Activated CD8-positive, alpha-beta memory T cell treated with anti-CD3 and anti-CD28 coated beads for 48 hours (primary cell): ENCODE results near the gene SDE2.
"Not testable (repeated sequence)": the region's sequence is repeated elsewhere in the genome, so short reads cannot be mapped to it uniquely, and the experiment has no call there.

Experiments
- DNase-seq, 3 experiments: peaks; one replicate each; pipeline ENCODE4 v3.0.0-alpha.2; 2020; ENCODE audit warnings: low read depth in 2 of 3, low spot score in 2 of 3

The SDE2 gene

DNA sequence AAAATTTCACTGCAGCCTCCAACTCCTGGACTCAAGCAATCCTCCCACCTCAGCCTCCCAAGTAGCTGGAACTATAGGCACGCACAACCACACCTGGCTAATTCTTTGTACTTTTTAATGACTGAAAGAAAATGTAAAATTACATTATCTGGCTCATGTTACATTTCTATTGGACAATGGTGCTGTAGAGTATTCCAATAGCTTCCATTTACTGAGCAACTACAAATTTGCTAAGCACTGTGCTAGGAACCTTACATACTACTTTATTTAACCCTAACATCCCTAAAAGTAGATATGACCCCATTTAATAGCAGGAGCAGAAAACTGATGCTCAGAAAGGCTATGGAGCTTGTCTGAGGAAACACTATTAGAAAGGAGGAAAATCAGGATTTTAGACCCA lies 19.7 kb downstream of the SDE2 start:
- DNase-seq, result no peak

DNA sequence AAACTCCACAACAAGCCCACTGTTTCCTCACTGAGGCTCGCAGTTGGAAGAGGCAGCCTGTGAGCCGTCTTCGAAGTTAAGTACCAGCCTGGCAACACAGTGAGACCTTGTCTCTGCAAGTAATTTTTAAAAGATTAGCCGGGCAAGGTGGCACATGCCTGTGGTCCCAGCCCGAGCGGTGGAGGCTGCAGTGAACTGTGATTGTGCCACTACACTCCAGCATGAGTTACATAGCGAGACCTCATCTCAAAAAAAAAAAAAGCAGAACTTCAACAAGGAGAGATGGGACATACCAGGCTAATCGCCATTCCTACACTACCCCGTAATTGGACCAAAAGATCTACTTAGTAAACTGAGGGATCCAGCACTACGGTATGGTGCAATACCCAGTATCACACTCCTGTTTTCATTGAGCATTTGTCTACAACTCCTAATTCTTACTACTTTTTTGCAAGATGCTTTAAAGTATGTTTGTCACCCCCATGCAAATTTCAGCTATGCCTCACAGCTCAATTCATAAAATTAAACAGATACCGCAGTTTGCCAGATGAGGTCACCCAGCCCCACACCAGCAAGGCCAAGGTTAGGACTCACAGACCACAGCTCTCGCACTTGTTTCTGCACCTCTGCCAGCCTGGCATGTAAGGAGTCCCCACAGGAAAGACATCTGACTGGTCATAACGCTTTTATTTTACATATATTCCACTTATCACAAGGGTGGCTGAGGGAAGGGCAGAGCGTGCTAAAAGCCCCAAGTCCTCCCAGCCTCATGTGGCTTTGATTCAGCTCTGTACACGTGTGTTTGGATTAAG lies 21.0 kb downstream of the SDE2 start:
- no peak for DNase-seq

DNA sequence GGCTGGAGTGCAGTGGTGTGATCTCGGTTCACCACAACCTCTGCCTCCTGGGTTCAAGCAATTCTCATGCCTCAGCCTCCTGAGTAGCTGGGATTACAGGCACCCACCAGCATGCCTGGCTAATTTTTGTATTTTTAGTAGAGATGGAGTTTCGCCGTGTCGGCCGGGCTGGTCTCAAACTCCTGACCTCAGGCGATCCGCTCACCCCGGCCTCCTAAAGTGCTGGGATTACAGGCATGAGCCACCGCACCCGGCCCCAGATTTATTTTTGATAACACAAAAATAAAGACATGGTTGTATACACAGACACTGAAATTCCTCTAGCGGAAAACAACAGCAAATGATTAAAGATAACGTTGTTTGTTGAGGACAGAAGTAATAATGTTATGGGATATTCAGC lies 24.0 kb downstream of the SDE2 start:
- DNase-seq, result not testable (repeated sequence)

DNA sequence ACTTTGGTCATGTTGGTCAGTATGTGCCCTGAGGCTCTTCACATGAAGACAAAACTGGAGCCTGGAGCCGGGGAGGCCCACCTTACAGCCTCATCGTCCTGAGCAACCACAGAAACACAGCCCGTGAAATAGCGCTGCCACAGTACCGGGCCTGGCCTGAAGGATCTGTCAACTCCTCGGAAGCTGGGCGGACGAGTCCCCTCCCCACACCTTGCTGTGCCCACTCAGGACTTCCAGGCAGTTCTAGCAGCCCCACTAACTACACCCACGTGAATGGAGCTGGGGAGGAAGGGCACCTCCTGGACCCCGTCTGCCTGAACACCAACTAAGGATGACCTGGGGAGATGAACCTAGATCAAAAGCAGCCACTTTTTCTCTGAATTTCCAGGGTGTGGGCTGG lies 24.7 kb downstream of the SDE2 start:
- DNase-seq, result no peak

DNA sequence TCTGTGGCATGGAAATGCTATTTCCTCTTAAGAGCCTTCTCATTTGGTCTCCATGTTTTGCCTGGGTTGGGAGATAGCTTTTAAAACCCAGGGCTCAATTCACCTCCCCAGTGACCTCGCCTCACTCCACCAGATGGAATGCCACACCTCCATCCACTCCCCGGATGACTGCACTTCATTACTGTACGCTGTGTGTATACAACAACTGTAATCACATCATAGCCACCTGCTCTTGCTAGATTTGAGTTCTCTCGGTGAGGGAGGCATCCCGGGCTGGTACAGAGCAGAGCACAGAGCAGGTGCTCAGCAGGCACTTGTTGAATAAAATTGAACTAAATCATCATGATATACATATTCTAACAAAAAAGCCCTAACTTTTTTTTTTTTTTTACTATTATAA lies 26.0 kb downstream of the SDE2 start:
- no peak for DNase-seq

DNA sequence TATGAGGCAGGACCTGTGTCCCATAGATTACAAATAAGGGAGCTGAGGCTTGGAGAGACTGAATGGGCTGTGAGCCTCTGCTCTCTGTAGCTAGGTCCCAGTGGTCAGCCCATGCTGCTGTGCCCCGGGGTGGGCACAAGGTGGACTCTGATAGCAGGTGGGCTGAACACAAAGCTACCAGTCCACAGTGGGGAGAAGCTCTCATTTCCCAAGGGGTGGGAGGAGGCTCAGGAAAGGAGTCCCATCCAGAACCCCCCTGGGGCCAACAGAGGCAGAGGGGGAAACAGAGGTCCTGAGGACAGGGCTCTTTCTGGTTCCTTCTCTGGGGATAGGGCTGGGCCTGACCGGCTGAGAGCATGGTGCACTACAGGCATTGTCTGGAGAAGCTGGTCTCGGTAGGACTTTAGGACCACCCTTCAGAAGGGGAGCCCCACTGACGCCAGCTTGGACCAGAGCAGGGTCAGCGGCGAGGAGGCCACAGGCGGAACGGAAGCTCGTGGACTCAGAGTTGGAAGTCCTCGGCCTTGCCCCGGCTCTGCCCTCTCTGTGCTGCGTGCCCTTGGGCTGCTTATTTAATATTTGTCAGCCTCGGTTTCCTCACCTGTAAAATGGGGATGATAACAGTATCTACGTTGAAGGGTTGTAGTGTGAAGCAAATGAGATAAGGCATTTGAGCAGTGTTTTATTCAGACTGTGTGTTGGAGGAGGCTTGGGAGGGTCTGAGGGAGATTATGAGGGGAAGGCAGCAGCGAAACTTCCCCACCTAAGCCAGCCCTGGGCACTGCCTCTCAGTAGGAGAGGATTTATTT lies 26.6 kb downstream of the SDE2 start:
- no peak for DNase-seq

DNA sequence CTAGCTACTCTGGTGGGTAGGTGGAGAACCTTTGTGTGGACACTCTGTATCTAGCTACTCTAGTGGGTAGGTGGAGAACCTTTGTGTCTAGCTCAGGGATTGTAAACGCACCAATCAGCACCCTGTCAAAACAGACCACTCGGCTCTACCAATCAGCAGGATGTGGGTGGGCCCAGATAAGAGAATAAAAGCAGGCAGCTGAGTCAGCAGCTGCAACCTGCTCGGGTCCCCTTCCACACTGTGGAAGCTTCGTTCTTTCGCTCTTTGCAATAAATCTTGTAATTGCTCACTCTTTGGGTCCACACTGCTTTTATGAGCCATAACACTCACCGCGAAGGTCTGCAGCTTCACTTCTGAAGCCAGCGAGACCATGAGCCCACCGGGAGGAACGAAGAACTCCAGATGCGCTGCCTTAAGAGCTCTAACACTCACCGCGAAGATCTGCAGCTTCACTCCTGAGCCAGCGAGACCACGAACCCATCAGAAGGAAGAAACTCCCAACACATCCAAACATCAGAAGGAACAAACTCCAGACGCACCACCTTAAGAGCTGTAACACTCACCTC lies 28.5 kb downstream of the SDE2 start:
- not testable (repeated sequence) for DNase-seq

DNA sequence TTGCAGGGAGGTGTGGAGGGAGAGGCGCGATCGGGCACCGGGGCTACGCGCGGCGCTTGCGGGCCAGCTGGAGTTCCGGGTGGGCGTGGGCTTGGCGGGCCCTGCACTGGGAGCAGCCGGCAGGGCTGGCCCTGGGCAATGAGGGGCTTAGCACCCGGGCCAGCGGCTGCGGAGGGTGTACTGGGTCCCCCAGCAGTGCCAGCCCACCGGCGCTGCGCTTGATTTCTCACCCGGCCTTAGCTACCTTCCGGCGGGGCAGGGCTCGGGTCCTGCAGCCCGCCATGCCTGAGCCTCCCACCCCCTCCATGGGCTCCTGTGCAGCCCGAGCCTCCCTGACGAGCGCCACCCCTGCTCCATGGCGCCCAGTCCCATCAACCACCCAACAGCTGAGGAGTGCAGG lies 29.4 kb downstream of the SDE2 start:
- DNase-seq, result not testable (repeated sequence)

DNA sequence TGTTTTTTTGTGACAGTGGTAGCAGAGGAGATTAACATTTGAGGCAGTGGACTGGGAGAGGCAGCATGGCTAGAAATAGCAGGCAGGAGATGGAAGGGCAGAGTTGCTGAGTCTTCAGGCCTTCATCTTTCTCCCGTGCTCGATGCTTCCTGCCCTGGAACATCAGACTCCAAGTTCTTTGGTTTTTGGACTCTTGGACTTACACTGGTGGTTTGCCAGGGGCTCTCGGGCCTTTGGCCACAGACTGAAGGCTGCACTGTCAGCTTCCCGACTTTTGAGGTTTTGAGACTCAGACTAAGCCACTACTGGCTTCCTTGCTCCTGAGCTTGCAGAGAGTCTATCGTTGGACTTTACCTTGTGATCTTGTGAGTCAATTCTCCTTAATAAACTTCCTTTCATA lies 33.9 kb downstream of the SDE2 start:
- DNase-seq, result no peak

DNA sequence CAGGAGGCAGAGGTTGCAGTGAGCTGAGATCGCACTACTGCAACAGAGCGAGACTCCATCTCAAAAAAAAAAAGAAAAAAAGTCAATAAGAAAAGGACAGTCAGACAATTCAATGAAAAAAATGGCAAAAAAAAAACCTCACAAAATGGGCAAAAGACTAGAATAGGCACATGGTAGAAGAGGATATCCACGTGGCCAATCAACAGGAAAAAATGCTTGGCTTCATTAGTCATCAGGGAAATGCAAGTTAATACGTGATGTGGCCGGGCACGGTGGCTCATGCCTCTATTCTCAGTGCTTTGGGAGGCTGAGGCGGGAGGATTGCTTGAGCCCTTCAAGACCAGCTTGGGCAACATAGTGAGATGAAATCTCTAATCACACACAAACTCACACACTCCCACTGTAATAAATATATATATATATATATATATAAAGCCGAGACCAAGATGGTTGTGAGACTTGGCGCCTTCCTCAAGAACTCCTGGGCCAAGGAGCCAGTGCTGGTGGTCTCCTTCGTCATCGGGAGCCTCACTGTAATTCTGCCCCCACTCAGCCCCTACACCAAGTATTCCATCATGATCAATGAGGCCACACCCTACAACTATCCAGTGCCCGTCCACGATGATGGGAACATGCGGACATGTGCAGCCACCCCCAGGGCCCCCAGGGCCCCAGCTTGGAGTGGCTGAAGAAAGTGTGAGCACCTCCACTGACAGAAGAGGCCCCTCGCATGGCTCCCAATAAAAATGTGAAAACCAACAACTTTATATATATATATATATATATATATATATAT lies 35.2 kb downstream of the SDE2 start:
- no peak for DNase-seq

DNA sequence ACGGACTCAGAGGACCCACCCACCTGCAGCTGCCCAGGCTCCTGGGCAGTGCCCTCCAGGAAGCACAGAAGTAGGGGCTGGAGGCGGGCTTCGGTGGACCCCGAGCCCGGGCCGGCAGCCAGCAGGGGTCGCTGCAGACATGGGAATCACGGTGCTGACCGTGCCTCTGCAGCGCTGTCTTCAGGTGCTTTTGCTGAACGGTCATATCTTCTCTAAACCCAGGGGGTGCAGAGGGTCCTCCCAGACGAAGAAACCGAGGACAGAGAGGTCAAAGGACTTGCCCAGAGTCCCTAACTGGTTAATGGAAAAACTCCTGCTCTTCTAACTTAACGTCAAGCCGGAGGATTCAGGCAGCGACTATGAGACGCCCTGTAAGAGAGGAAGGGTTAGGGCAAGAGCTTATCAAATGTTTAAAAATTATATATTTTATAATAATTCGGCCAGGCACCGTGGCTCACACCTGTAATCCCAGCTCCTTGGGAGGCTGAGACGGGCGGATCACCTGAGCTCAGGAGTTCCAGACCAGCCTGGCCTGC lies 36.6 kb downstream of the SDE2 start:
- peak; percentile 23 to 79 (median 59) for DNase-seq

DNA sequence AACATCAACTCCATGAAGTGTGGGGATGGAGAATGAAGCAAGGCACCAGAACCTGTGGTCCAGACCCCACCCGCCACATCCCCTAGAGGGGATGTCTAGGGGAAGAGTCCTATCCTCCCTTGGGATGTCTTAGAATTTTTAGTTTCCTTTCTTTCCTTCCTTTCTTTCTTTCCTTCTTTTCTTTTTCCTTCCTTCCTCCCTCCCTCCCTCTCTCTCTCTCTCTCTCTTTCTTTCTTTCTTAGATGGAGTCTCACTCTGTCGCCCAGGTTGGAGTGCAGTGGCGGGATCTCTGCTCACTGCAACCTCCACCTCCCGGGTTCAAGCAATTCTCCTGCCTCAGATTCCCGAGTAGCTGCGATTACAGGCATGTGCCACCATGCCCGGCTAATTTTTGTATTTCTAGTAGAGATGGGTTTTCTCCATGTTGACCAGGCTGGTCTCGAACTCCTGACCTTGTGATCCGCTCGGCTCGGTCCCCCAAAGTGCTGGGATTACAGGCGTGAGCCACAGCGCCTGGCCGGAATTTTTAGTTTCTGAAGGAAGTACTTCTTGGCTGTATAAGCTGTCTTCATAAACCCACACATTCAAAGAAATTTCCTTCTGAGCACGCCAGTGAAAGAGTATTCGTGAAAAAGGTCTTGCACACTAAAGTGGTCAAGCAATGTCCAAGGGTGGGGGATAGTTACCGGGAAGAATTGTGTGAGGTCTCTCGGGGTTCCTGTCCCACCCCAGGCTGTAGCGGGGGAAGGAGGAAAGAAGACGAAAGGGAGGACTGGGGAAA lies 37.3 kb downstream of the SDE2 start:
- DNase-seq, result no peak

DNA sequence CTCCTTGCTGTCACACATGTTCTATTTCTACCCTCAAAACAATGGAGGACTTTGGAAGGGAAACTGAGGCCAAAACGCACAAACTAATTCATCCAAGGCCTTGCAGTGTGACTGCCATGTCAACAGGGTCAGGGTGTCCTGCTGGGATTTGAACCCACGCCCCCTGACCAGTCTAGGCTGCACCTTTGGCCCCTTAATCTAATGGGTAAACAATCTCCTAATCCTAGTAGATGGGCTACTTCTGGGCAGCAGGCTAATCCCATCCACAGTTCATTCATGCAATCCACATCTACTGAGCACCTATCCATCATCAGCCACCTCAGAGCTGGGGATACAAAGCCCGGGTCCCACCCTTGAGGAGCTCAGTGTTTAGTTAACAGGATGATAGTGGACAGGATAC lies 41.1 kb downstream of the SDE2 start:
- DNase-seq, result no peak

DNA sequence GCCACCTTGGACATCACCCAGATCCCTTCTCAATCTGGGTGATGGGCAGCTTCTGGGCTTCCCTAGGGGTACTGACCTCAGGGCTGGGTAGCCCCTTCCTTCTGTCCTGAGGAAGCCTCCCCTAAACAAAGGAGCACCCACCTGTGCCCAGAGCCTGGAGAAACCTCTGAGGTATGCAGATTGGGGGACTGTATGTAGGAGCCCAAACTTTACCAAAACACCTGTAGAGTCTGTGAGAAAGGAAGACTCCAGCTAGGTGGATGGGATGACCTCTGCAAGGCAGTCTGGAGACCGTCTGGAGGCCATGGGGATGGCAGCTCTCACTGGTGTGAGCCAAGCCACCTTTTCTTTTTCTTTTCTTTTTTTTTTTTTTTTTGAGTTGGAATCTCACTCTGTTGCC lies 44.4 kb downstream of the SDE2 start:
- no peak for DNase-seq

DNA sequence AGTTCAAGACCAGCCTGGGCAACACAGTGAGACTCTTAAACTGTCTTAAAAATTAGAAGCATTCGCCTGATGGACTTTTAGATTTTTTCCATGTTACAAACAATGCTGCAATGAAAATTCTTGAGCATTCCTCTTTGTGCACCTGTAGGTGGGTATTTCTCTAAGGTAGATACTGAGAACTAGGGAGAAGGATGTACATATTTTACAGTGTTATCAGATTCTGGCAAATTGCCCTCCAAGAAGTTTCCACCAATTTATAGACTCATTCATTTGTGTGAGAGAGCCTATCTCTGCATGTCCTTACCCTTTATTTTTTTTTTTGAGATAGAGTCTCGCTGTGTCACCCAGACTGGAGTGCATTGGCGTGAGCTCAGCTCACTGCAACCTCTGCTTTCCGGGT lies 45.8 kb downstream of the SDE2 start:
- no peak for DNase-seq

DNA sequence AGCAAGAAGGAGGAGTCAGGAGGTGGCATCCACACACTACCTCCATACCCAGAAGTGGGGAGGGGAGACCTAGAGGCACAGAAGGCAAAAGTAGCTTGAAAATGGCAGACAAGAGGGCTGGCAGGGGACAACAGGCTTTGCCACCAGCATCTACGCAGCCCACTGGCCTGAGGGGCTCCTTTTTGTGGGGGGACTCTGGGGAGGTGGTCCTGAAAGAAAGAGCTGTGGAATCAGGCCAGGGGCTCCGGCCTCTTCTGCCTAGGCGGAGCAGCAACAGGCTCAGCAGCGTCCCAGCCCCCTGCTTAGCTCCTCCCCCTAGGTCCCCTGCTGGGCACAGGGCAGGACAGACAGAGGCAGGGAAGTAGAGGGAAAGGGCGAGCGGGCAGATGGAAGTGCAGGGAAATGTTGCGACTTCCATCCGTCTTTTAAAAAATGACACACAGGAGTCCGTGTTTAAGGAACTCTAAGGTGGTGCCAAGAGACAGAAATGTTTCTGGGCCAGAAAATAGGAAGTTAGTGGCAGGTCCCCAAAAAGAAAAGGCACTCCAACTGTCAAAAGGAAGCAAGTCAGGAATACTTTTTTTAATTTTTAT lies 48.1 kb downstream of the SDE2 start:
- DNase-seq, result no peak

DNA sequence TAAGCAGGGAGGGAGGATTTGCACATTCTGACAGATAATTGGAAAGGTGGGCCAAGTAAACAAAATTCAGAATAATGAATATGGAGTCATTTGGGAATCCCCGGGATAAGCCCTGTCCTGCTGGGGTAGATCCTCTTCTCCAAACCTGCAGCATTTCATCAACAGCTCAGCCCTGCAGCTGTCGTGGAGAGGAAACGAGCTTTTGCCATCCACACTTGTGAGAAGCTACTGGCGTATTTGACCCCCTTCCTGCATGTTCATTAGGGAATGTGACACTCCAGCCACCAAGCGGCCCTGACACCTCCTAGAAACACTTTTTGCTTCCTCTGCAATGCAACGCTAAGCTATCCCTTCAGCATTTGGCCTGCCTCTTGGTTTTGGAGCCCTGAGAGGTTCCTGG lies 50.1 kb downstream of the SDE2 start:
- DNase-seq, result no peak

DNA sequence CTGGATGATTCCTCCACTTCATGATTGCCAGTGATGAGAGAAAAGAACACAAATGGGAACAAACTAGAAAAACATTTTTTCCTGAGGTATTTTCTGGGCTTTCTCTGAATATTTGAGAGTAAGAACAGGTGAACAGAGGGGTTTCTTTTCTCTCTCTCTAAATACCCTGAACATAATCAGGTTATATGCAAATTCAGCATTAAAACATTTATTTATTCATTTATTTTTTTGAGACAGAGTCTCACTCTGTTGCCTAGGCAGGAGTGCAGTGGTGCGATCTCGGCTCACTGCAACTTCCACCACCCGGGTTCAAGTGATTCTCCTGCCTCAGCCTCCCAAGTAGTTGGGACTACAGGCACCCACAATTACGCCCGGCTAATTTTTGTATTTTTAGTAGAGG lies 52.3 kb downstream of the SDE2 start:
- DNase-seq, result no peak

DNA sequence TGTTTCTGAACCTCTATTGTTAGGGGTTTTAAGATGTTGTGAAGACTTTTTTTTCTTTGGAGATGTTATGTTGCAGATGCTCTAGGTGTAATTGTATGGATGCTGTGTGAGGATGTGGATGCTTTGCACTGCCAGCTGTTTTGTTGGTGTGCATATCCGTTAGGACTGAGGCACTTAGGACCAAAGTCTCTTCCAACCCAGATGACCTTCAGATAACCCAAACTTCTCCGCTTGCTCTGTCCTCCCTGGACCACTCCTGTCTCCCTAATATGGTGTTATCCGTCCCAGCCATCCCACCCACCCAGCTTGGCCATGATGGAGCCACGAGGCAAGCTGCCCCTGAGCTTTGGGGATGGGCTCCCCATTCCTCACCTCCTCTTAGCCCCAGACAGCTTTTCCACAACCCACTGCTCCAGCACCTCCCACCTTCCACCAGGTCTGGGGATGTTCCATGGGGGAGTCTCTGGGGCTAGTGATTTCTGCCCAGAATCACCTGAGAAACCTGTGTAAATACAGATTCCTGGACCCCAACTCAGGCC lies 53.0 kb downstream of the SDE2 start:
- no peak for DNase-seq

DNA sequence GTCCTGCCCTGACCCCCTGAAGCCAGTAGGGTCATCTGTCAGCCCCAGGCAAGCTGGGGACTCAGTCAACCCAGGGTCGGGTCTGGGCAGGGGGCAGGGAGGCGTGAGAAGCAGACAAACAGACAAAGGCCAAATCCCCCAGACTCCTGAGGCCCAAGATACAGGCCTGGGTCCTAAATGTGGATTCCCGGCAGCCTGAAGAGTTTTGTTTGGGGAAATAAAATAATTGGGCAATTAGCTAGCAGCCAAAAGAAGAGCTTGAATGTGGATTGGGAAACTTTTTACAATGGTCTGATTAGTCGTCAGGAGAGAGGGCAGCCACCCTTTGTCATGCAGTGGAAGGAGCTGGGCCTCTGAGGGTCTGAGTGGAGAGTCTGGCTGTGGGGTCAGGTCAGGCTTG lies 53.6 kb downstream of the SDE2 start:
- no peak for DNase-seq
